Ishikawa (cell line): ENCODE data around the gene DRICH1.

Source experiments
- CEBPB ChIP-seq: IDR thresholded peaks from 2 replicates; pipeline ENCODE4 v1.6.1; 2012
- EGR1 ChIP-seq: IDR thresholded peaks from 2 replicates; pipeline ENCODE4 v1.6.1; 2012
- EP300 ChIP-seq: IDR thresholded peaks from 2 replicates; pipeline ENCODE4 v1.6.1; 2012; ENCODE audit warnings: borderline replicate concordance
- FOXM1 ChIP-seq: IDR thresholded peaks from 2 replicates; pipeline ENCODE4 v1.6.1; 2012; ENCODE audit warnings: low read depth, borderline replicate concordance
- RAD21 ChIP-seq: IDR thresholded peaks from 2 replicates; pipeline ENCODE4 v1.6.1; 2012; ENCODE audit warnings: low read depth
- YY1 ChIP-seq: IDR thresholded peaks from 2 replicates; pipeline ENCODE4 v1.6.1; 2012; ENCODE audit warnings: low read depth
- ZBTB7A ChIP-seq: IDR thresholded peaks from 2 replicates; pipeline ENCODE4 v1.6.1; 2012; ENCODE audit warnings: low read depth
- TF ChIP-seq, protein P1 (sequence below): IDR thresholded peaks from 2 replicates; pipeline ENCODE4 v1.6.1; 2012
- TF ChIP-seq, protein P2 (sequence below): IDR thresholded peaks from 2 replicates; pipeline ENCODE4 v1.6.1; 2012; ENCODE audit warnings: low read depth, mild to moderate bottlenecking

DNA sequence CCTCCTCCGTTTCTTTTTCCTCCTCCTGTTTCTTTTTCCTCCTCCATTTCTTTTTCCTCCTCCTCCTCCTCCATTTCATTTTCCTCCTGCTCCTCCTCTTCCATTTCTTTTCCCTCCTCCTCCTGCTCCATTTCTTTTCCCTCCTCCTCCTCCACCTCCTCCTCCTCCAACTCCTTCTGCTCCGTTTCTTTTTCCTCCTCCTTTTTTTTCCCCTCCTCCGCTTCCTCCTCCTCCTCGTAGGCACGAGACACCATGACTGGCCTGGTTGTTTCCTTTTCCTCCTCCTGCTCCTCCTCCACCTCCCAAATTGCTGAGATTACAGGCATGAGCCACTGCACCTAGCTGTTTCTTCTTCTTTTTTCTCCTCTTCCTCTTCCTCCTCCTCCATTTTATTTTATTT, 25.6 kb upstream of the DRICH1 start:
- no peak for TF ChIP-seq CEBPB
- TF ChIP-seq EGR1, result no peak
- TF ChIP-seq, protein P1, sequence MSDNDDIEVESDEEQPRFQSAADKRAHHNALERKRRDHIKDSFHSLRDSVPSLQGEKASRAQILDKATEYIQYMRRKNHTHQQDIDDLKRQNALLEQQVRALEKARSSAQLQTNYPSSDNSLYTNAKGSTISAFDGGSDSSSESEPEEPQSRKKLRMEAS, result no peak
- TF ChIP-seq RAD21, result no peak
- TF ChIP-seq EP300, result no peak
- no peak for TF ChIP-seq FOXM1
- TF ChIP-seq ZBTB7A, result no peak
- TF ChIP-seq, protein P2, sequence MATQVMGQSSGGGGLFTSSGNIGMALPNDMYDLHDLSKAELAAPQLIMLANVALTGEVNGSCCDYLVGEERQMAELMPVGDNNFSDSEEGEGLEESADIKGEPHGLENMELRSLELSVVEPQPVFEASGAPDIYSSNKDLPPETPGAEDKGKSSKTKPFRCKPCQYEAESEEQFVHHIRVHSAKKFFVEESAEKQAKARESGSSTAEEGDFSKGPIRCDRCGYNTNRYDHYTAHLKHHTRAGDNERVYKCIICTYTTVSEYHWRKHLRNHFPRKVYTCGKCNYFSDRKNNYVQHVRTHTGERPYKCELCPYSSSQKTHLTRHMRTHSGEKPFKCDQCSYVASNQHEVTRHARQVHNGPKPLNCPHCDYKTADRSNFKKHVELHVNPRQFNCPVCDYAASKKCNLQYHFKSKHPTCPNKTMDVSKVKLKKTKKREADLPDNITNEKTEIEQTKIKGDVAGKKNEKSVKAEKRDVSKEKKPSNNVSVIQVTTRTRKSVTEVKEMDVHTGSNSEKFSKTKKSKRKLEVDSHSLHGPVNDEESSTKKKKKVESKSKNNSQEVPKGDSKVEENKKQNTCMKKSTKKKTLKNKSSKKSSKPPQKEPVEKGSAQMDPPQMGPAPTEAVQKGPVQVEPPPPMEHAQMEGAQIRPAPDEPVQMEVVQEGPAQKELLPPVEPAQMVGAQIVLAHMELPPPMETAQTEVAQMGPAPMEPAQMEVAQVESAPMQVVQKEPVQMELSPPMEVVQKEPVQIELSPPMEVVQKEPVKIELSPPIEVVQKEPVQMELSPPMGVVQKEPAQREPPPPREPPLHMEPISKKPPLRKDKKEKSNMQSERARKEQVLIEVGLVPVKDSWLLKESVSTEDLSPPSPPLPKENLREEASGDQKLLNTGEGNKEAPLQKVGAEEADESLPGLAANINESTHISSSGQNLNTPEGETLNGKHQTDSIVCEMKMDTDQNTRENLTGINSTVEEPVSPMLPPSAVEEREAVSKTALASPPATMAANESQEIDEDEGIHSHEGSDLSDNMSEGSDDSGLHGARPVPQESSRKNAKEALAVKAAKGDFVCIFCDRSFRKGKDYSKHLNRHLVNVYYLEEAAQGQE, result no peak
- no peak for TF ChIP-seq YY1
